ENCODE measurements around the gene SHROOM3.

SHROOM3 gene

GRCh38 chr4:76799718-76800117, 364.7 kb downstream of the SHROOM3 start:
- DNase-seq: no peak

- DNase-seq: no peak
Observed at GRCh38 chr4:76800902-76801301, 365.9 kb downstream of the SHROOM3 start.

GRCh38 chr4:76801621-76802235, 366.7 kb downstream of the SHROOM3 start:
- no peak for DNase-seq

- DNase-seq: no peak
Observed at GRCh38 chr4:76802236-76803021, 367.4 kb downstream of the SHROOM3 start.

- DNase-seq: no peak
Observed at GRCh38 chr4:76803522-76803921, 368.5 kb downstream of the SHROOM3 start.

GRCh38 chr4:76804096-76804495, 369.1 kb downstream of the SHROOM3 start:
- DNase-seq: no peak

- no peak for DNase-seq
Observed at GRCh38 chr4:76806346-76806745, 371.3 kb downstream of the SHROOM3 start.

GRCh38 chr4:76806757-76807156, 371.7 kb downstream of the SHROOM3 start:
- no peak for DNase-seq

- no peak for DNase-seq
Observed at GRCh38 chr4:76809594-76810305, 374.7 kb downstream of the SHROOM3 start.

GRCh38 chr4:76811604-76812412, 376.8 kb downstream of the SHROOM3 start:
- no peak for DNase-seq

GRCh38 chr4:76813070-76813469, 378.0 kb downstream of the SHROOM3 start:
- DNase-seq: no peak

- no peak for DNase-seq
Observed at GRCh38 chr4:76821641-76822040, 386.6 kb downstream of the SHROOM3 start.

GRCh38 chr4:76822303-76822702, 387.3 kb downstream of the SHROOM3 start:
- DNase-seq: no peak

- DNase-seq: no peak
Observed at GRCh38 chr4:76823495-76823894, 388.5 kb downstream of the SHROOM3 start.

- DNase-seq: no peak
Observed at GRCh38 chr4:76830612-76830963, 395.6 kb downstream of the SHROOM3 start.

GRCh38 chr4:76830964-76831703, 396.1 kb downstream of the SHROOM3 start:
- DNase-seq: no peak

GRCh38 chr4:76831711-76832373, 396.8 kb downstream of the SHROOM3 start:
- no peak for DNase-seq
